ENCODE measurements around the gene TEX11.
"Not testable (repeated sequence)": the region's sequence is repeated elsewhere in the genome, so short reads cannot be mapped to it uniquely, and the experiment has no call there.

GRCh38 chrX:70657546-70657945 is 251.0 kb downstream of the TEX11 start:
- TF ChIP-seq CTCF (IDR thresholded peaks at IDR 0.05; ENCODE audit: low read length); EZH2phosphoT487 (IDR thresholded peaks at IDR 0.05; ENCODE audit: low read length); EZH2 (optimal IDR thresholded peaks at IDR 0.05; ENCODE audit: low read depth, low read length): not testable (repeated sequence)

Measured in MM.1S (cell line).